Endothelial cell of umbilical vein (primary cell): ENCODE data around the gene PCDH9. TPM values are rescaled to one million over a fixed set of nuclear protein-coding genes. Genes with fewer than 3 reads are reported as not detected.

Source experiments
- polyA plus RNA-seq, 4 experiments: library from polyadenylated mRNA; depleted of rRNA in 3 of 4; stranded (reverse) in 3 of 4; unstranded in 1 of 4; fragments of >200 nt; gene quantifications; 2 replicates each; pipeline versions ENCODE4 v1.2.1 to v1.2.3, GENCODE V29; 2011 to 2012; ENCODE audit warnings: missing spikeins in 1 of 4
- small RNA-seq: library from RNA; depleted of rRNA; stranded (forward); fragments of <200 nt; gene quantifications from one replicate; pipeline ENCODE3, GENCODE V24; 2012; ENCODE audit warnings: low replicate concordance, low read depth; ENCODE audit not compliant: insufficient read depth, insufficient read length
- total RNA-seq: library from RNA; stranded (reverse); gene quantifications from 2 replicates; pipeline ENCODE4 v1.2.3, GENCODE V29; 2021

PCDH9 gene
- total and polyA plus RNA-seq, 2 donors (not counting 3 experiments of a cell fraction or from before 2014, with no cell fraction given): 1.1 to 5.2 TPM

Small RNAs within 50 kb of the gene (small RNA-seq; reads per million reads assigned to genes)
- gene RNU7-87P: not detected
